ENCODE measurements around the gene ABHD2.
"Not testable (repeated sequence)": the region's sequence is repeated elsewhere in the genome, so short reads cannot be mapped to it uniquely, and the experiment has no call there.

ABHD2 gene

DNA sequence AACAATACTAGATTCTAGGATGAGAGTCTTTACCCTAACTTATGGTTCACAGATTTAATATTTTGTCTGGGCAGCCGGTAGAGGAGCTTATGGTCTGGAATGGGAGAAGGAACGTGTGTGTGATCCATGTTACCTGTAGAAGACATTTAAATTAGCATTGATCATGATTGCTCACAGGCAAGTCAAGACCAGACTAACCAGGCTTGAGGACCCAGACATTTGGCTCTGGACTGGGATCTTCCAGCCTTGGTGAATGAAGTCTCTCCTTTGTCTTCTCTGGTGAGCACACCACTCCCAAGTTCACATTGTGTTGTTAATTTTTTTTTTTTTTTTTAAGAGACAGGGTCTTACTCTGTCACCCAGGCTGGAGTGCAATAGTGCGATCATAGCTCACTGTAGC, 11.7 kb downstream of the ABHD2 start:
- DNase-seq (ENCODE audit: low read depth) = no peak

DNA sequence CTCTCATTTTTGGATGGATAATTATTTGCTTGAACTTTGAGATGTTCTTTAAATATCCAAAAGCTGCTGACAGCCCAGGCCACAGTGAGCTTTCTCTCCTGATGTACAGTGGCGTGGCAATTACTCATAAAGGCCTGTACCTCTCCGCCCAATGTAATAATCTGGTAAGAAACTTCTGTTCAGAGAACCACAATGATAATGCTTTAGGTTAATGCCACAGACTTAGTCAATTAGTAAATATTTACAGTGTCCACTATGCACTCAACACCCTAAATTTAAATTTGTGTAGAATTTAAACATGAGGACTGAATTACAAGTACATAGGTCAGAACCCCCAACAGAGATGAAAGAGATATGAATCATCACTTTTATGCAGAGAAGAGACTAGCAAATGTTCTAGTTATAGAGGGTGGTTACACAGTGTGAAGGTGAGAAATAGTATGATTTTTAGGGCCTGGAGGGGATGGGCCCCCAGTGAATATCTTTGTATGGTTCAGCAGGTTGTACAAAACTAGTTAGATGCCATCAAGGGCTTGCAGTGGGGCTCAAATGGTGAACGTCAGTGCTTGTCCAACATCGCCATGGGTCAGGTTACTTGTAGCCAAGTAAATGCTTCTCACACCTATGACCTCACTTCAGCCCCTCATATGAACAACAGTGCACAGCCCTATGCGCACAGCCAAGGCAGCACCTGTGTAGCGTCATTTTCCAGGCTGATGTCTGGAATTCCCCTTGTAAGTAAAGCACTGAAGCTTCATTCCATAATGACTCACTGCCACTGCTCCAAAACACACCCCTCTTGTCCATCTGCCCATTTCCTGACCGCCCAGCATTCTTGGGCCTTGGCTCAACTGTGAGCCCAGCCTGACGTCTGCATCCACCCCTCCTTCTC, 13.3 kb downstream of the ABHD2 start:
- no peak for DNase-seq (ENCODE audit: low read depth)

GRCh38 chr15:89103481-89104171, 15.4 kb downstream of the ABHD2 start:
- DNase-seq (ENCODE audit: low read depth) = no peak

DNA sequence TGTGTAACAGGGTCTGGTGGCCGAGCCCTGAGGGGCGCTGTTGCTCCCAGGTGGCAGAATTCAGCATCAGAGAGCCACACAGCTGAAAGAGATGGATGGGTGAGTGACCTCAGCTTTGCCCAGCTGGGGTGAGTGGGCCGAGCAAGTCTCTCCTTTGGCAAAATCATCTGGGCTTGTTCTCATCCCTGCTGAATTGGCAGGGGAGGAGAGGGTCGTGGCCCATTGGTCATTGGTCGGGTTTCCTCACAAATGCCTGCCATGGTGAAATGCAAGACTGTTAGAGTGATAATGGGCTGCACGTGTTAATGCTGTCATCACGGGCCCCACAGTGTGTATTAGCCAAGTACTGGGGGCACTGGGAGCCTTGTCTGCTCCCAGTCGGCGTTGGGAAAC, 15.9 kb downstream of the ABHD2 start:
- DNase-seq (ENCODE audit: low read depth) = no peak

DNA sequence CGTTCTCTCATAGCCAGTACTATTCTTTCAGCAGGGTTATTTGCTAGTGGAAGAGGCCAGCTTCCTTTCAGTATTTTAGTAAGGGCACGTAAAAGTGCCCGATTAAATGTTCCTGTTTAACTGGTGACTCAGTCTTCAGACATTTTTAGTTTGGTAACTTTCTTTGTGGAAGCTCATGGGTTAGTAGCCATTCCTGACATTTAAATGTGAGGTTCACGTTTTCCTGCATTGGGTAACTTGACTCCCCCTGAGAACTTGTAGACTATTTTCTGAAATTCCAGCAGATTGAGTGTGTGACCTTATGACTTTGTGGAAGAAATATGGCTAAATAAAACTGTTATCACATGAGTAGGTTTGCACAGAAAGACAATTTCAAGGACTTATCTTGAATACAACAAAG, 16.9 kb downstream of the ABHD2 start:
- no peak for DNase-seq (ENCODE audit: low read depth)

GRCh38 chr15:89106200-89106599, 17.9 kb downstream of the ABHD2 start:
- DNase-seq (ENCODE audit: low read depth) = no peak

DNA sequence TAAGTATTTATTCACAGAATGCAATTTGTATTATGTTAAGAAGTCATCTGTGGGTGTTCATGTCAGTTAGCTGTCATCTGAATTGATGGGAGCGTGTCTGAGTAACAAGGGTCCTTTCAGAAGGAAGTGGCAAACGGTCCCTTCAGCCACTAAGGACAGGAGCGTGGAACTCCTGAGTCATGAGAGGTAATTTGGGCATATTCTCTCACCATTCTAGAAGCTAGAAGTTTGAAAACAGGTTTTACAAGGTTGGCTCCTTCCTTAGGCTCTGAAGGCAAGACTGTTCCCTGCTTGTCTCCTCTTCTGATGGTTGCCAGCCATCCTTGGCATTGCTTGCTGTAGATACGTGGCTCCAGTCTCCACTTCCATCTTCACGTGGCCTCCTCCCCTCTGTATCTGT, 19.7 kb downstream of the ABHD2 start:
- no peak for DNase-seq (ENCODE audit: low read depth)

DNA sequence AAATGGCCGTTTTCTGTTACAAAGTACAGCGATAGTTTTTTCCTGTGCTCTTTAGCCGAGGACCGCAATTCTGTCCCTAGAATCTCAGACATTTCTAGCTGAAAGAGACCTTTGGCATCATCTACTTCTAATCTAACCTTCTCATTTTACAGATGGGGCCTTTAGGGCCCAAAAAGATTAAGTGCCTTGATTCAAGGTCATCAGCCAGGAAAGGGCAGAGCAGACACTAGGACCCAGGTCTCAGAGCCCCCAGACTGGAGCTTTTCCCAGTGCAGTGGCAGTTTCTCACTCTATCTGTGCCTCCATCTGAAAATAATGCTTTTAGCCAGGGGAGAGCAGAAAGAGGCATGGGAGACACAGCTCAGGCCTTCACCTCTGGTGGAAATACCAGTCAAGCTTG, 20.6 kb downstream of the ABHD2 start:
- no peak for DNase-seq (ENCODE audit: low read depth)

DNA sequence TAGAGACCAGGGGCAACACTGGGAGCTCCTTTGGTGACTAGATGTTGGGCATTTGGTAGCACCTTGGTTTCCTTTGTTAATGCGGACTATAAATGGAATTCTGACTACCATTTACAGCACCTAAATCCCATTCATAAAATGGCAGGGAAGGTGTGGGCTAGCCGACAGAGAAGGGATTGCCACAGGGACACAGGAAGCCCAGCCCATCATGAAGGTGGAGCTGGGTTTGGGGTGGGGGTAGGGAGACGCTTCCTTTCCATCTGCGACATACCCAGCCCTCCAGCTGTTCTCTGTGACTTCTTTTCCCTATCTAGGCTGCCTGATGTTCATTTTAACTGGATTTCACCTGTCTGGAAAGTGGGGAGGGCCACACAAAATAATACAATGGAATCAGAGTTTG, 21.0 kb downstream of the ABHD2 start:
- DNase-seq (ENCODE audit: low read depth) = no peak

- no peak for DNase-seq (ENCODE audit: low read depth)
Measured at GRCh38 chr15:89110060-89110459, 21.8 kb downstream of the ABHD2 start.

- DNase-seq (ENCODE audit: low read depth) = no peak
Measured at GRCh38 chr15:89111352-89111751, 23.1 kb downstream of the ABHD2 start.

DNA sequence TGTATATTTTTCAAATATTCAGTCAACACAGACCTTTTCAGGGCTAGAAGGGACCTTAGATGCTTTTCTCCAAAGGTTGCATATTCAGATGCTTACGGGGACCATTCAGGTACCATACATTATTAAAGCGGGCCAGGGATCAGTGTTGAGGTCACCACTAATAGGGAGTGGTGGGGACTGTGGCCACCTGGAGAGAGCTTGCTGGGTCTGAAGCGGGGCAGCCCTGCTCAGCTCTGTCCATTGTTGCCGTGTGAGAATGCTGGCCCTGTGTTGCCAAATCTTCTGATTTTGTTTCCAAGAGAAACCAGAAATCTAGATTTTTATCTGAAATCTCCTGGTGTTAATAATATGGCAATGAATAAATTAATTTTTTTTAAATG, 23.7 kb downstream of the ABHD2 start:
- no peak for DNase-seq (ENCODE audit: low read depth)

DNA sequence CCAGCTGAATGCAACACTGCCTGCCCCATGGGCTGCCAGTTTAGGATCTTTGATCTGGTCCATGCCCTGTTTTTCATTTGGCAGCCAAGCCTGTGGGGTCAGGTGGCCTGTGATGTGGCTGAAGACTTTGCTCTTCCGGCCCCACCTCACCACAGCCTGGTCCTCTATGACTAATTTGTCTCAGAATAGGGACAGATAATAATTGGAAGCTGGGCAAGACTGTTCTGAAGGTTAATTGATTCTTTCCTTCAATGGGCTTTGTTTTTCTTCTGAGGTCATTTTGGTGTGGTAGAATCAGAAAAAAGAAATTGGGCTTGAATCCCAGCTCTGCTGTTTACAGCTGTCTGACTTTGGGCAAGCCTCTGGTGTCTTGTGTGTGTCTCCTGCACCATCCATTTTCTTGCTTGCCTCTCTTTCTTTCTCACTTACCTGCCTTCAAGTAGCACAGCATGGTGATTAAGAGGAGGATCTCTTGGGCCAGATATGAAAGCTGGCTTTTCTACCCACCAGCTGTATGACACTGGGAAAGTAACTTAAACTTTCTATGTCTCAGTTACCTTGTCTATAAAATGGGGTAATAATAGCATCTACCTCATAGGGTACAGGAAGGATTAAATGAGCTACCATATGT, 24.2 kb downstream of the ABHD2 start:
- DNase-seq (ENCODE audit: low read depth) = no peak

DNA sequence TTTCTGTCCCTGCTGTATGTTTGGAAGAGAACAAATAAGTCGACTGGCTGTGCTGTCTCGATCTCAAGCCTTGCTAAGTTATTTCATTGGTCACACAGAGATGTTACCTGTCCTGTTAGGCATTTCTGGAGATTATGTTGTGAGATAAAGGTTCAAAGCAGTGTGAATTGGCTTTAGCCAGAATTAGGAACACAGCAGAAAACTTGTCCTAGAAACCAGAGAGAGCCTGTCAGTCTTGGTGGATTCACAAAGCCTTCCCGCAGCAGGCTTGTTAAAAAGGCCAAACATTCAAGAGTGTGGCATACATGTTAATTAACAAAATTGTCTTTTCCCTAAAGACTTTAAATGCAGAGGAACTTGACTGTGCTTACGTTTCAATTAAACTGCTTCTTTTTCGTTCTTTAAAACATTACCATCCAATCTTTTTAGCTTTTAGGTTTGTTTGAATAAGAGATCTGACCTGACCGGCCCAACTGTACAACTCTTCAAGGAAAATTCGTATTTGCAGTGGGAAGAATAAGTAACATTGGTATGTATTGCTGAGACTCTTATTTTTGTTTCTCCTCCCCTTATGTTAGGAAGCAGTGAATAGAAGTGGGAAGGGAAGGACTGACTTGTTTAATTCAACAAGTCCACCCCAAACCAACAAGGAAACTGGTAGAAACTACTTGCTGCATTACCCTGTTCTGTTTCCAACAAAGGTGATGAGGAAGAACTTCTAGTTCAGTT, 25.2 kb downstream of the ABHD2 start:
- DNase-seq (ENCODE audit: low read depth) = no peak

DNA sequence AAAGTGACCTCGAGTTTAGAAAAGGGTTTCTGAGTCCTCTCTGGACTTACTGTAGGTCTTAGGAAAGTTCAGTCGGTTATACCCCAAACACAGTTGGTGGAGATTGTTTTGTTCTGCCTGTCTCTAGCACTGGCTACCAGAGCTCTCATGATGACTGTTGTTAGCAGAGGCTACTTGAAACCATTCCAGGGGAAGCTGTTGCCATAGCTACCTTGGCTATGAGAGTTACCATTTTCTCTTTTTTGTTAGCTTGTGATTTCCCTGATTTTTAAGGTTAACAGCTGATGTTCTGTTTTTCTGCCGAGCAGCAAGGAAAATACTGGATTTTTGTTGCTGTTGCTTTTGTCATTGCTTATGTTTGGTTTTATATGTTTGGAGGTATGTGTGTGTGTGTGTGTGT, 26.7 kb downstream of the ABHD2 start:
- DNase-seq (ENCODE audit: low read depth) = no peak

DNA sequence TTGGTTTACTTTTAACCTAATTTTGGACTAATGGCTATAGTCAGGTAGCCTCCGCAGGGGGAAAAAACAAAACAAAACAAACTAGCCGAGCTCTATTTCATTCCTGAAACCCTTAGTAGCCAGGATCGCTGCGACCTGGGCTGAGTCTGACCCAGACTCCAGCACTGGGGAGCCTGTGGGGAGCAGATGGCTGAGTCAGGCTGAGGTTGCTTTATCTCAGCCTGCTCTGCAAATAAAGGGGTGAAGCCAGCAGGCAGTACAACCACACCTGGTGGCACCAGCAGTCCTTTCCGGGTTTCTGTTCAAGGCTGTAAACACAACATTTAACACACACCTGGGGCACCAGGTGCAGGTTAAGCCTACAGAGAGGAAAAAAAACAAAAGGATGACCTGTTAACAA, 27.3 kb downstream of the ABHD2 start:
- no peak for DNase-seq (ENCODE audit: low read depth)

DNA sequence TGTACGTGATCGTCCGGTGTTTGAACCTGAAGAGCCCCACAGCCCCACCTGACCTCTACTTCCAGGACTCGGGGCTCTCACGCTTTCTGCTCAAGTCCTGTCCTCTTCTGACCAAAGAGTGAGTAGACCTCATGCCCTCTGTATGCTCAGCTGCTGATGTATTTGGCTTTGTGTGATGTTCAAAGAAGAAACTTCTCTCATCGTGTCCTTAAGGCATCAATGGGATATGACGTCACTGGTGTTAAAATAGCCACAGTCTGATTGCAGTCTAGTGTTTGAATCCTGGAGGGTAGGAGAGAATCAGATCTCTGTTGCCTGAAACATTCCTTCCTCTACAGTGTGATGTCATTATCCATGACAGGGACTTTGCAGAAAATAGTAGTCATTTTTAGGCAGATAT, 28.1 kb downstream of the ABHD2 start:
- DNase-seq (ENCODE audit: low read depth) = no peak

DNA sequence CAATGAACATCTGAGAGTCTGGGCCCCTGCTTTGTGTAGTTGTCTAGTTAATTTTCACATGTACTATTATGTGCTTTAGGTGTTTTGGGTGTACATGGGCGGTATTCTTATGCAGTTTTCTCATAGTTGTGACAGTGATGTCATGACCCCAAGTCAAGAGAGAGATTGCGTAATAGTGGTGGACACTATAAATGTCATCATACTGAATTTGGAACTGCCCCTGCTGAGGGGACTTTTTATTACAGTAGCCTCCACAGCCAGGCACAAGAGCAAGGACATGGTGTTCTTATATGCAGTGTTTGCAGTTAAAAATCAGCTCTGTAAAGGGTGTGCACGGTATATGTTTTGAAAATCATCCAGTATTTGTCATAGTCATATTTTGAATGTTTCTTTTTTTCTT, 29.5 kb downstream of the ABHD2 start:
- no peak for DNase-seq (ENCODE audit: low read depth)

GRCh38 chr15:89118481-89118989, 30.3 kb downstream of the ABHD2 start:
- DNase-seq (ENCODE audit: low read depth) = no peak

DNA sequence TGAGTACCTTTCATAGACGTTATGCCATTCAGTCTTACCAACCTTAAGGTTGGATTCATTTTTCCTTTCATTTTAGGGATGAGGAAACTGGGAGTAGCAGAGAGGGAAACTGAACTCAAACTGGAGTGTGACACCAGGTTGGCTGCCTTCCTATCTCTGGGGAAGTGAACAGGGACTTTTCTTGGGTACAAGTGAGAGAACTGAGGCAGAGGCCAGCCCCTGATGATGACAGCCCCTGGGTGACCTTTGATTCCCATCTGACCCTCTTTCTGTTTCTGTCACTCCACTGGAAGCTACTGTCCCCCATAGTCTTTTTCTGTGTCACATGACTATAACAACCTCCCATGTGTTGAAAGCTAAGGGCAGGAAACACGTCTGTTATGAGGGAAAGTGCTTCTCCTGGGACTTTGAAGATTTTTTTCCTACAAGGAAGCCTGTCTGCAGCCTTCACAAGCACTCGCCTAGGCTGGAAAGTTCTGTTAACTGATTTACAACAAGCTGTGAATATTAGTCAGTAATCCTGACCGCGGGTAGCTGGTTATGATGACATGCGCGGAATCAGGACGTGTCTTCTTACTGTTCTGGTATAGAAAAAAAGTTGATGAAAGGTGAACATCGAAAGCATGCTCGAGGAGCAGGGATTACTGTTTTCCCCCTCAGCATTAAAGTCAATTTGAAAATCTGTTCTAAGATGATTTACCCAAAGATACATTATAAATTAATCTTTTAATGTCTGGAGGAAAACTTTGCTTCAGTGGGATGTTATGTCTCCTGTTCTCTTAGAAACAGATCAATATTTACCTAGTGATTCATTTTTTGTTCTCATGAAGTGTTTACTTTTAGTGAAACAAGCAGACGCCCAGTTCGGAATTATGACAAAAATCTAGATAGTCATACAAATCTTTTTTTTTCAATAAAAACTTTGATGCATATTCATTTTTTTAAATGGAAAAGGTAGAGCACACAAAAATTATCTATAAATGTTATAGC, 31.5 kb downstream of the ABHD2 start:
- DNase-seq (ENCODE audit: low read depth) = no peak

GRCh38 chr15:89120479-89121000, 32.3 kb downstream of the ABHD2 start:
- not testable (repeated sequence) for DNase-seq (ENCODE audit: low read depth)
